Upper lobe of left lung (tissue), 4 donors: ENCODE measurements around the gene SLC47A1.

Source experiments
- POLR2A ChIP-seq, 4 donors: fragments of 450-650 bp; IDR thresholded peaks; one replicate each; pipeline ENCODE4 v1.5.1; 2016 to 2017; ENCODE audit warnings: antibody characterized with exemption in 4 of 4, mild to moderate bottlenecking in 2 of 4
- TF ChIP-seq, protein P1 (sequence below), 6 experiments: fragments of 450-650 bp in 4 of 6; fragments of 200-600 bp in 2 of 6; sonication (generic) in 2 of 6; IDR thresholded peaks; one replicate each; pipeline ENCODE4 v1.5.1; 2016 to 2019; ENCODE audit warnings: antibody characterized with exemption in 6 of 6

DNA sequence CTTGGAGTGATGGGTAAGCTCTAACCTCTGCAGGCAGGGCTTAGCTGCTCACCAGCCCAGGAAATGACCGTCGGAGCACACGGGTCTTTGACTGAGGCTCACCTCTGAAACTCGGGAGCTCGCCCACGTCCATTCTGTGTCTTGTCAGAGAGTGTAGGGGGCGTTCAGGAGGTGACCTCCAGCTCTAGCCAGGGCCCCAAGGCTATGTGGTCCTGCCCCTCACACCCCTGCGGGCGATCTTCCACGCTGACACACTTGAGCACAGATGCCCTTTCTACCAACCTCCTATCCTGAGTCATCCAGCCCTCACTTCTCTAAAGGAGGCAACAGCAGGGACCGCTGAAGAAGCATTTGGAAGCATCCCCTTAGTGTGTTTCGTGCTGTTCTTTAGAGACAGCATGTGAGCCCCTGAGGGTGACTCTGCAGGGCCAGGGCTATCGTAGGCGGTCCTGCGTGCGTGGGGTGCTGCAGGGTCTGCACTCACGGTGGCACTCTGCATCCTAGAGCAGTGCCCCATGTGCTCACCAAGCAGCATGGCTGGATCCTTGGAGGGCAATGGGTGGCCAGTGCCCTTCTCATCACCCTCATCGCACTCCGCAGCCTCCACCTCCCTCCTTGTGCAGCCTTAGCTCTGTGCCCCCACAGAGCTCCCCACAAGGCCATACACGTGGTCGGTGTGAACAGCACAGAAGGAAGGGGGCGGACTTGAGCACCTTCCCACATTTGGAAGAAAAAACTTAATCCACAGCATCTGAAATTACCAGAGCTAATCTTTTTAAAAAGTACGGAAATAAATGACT is 33.8 kb downstream of the SLC47A1 start:
- TF ChIP-seq POLR2A (IDR thresholded peaks at IDR 0.05), result no peak
- TF ChIP-seq, protein P1, sequence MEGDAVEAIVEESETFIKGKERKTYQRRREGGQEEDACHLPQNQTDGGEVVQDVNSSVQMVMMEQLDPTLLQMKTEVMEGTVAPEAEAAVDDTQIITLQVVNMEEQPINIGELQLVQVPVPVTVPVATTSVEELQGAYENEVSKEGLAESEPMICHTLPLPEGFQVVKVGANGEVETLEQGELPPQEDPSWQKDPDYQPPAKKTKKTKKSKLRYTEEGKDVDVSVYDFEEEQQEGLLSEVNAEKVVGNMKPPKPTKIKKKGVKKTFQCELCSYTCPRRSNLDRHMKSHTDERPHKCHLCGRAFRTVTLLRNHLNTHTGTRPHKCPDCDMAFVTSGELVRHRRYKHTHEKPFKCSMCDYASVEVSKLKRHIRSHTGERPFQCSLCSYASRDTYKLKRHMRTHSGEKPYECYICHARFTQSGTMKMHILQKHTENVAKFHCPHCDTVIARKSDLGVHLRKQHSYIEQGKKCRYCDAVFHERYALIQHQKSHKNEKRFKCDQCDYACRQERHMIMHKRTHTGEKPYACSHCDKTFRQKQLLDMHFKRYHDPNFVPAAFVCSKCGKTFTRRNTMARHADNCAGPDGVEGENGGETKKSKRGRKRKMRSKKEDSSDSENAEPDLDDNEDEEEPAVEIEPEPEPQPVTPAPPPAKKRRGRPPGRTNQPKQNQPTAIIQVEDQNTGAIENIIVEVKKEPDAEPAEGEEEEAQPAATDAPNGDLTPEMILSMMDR (IDR thresholded peaks at IDR 0.05), result no peak
